ENCODE data around the gene PLA2G4C. TPM values are rescaled to one million over a fixed set of nuclear protein-coding genes. Genes with fewer than 3 reads are reported as not detected.
"Not testable (repeated sequence)": the region's sequence is repeated elsewhere in the genome, so short reads cannot be mapped to it uniquely, and the experiment has no call there.

PLA2G4C gene
- total and polyA plus RNA-seq, 10 donors, result 17.0 to 62.5 (median 34.3) TPM

DNA sequence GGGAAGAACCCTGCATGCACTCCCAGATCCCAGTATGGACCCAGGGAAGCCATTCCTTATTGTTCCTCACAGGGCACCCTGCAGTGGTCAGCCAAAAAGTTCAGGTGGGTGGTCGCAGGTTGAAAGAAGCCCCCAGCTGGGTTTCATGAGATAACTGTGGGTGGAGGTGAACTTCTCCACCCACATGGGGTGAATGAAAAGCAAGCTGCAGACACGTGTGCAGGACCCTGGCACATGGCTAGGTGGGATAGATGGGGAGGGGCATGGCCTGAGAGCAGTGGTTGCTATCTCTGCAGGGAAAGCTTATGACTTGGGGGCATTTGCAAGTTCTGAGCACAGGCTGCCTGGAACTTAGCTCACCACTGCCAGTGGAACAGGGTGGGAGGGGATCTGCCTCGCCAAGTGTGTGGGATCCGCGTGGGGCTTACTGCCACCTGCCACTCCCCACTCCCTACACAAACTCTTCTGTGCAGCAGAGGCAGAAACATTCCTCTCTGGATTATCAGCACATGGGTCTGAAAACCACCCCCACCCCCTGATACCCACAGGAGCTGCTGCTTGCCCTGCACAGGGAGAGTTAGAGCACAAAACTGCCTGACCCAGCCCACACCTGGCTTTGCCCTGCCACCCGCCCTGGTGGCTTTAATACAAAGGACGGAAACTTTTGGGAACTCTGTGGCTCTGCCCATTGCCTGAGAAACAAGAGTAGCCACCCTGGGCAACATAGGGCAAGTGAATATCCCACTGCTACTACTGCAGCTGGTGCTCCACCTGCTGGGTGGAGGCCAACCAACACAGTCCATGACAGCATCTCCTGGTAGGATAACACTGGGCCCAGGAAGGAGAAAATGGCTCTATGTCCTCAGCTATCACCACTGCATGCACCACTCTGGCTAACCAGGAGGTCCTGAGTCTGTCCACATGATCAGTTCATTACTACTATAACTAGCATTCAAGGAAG is 24.4 kb downstream of the PLA2G4C start:
- no peak overlapping the region for H3K4me3 ChIP-seq
- peak; percentile 7 for DNase-seq
- no peaks in the 10 kb centered on the region for H3K36me3 ChIP-seq
- peaks cover 0 to 6% (median 0%) of the 10 kb centered on the region in 7 donors for H3K27me3 ChIP-seq (replicated peaks in 1 of 7)
- intact Hi-C loops (cut with DNase I; ENCODE audit: low total_unique reads), result no loop called here
- H3K27ac ChIP-seq, result no peak overlapping the region
- WGBS, 5 donors, result 88 to 91% (median 89%) methylated on average over 6 to 7 of the region's 7 CpGs
- no peaks in the 10 kb centered on the region for H3K9me3 ChIP-seq
- H3K4me1 ChIP-seq, result no peaks in the 10 kb centered on the region
- TF ChIP-seq POLR2AphosphoS5 (IDR thresholded peaks at IDR 0.05) (no peak), POLR2A (IDR thresholded peaks at IDR 0.05) (no peak)
- TF ChIP-seq, protein P1, sequence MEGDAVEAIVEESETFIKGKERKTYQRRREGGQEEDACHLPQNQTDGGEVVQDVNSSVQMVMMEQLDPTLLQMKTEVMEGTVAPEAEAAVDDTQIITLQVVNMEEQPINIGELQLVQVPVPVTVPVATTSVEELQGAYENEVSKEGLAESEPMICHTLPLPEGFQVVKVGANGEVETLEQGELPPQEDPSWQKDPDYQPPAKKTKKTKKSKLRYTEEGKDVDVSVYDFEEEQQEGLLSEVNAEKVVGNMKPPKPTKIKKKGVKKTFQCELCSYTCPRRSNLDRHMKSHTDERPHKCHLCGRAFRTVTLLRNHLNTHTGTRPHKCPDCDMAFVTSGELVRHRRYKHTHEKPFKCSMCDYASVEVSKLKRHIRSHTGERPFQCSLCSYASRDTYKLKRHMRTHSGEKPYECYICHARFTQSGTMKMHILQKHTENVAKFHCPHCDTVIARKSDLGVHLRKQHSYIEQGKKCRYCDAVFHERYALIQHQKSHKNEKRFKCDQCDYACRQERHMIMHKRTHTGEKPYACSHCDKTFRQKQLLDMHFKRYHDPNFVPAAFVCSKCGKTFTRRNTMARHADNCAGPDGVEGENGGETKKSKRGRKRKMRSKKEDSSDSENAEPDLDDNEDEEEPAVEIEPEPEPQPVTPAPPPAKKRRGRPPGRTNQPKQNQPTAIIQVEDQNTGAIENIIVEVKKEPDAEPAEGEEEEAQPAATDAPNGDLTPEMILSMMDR (IDR thresholded peaks at IDR 0.05 in 8 of 11, conservative IDR thresholded peaks at IDR 0.05 in 3 of 11), result no peak

DNA sequence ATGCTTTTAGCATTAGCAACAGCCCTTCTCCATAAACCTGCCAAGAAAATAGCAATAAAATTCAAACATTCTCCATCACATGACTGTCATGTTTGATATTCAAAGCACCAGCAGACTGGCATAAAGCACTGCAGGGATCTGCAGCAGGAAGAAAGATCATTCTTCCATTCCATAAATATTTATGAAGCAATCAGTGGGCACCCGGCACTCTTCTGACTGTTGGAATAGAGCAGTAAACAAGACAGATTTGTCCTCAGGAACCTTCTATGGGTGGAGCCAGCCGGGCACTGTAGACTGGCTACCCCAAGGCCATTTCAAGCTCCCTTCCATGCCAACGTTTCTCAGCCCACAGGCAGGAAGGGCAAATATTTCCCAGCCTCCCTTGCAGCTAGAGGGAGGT is 25.5 kb downstream of the PLA2G4C start:
- WGBS, 5 donors, result 50 to 66% (median 60%) methylated on average over 3 of the region's 3 CpGs
- Histone ChIP-seq H3K27me3 (replicated peaks in 1 of 7) (peaks cover 0 to 6% (median 0%) of the 10 kb centered on the region in 7 donors), H3K27ac (no peak overlapping the region), H3K4me1 (no peaks in the 10 kb centered on the region), H3K9me3 (no peaks in the 10 kb centered on the region), H3K4me3 (no peak overlapping the region), H3K36me3 (no peaks in the 10 kb centered on the region)
- peak; percentile 43 for DNase-seq
- intact Hi-C loops (cut with DNase I; ENCODE audit: low total_unique reads), result no loop called here
- TF ChIP-seq POLR2A (IDR thresholded peaks at IDR 0.05), result no peak
- TF ChIP-seq POLR2AphosphoS5 (IDR thresholded peaks at IDR 0.05), result no peak
- TF ChIP-seq, protein P1 (IDR thresholded peaks at IDR 0.05 in 8 of 11, conservative IDR thresholded peaks at IDR 0.05 in 3 of 11), result no peak

DNA sequence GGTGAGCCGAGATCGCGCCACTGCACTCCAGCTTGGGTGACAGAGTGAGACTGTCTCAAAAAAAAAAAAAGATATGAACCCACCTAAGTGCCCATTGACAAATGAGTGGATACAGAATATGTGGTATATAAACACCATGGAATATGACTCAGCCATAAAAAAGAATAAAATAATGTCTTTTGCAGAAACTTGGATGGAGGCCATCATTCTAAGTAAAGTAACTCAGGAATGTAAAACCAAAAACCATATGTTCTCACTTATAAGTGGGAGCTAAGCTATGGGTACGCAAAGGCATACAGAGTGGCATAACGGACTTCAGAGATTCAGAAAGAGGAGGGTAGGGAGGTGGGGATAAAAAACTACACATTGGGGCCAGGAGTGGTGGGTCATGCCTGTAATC is 29.5 kb downstream of the PLA2G4C start:
- TF ChIP-seq, protein P1 (IDR thresholded peaks at IDR 0.05 in 8 of 11, conservative IDR thresholded peaks at IDR 0.05 in 3 of 11), result no peak
- no peak for TF ChIP-seq POLR2AphosphoS5 (IDR thresholded peaks at IDR 0.05)
- TF ChIP-seq POLR2A (IDR thresholded peaks at IDR 0.05), result no peak

DNA sequence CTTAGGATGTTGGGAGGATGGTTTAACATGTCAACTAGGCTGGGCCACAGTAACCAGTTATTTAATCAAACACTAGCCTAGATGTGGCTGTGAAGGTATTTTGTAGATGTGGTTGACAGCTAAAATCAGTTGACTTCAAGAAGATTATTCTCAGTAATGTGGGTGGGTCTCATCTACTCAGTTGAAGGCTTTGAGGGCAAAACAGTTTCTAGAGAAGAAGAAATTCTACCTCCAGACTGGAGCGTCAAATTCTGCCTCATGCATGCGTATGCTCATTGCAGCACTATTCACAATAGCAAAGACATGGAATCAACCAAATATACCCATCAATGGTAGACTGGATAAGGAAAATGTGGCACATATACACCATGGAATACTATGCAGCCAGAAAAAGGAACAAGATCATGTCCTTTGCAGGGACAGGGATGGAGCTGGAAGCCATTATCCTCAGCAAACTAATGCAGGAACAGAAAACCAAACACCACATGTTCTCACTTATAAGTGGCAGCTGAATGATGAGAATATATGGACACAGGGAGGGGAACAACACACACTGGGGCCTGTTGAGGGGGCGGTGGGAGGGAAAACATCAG is 40.3 kb downstream of the PLA2G4C start:
- WGBS, 5 donors, result 94 to 98% (median 96%) methylated on average over 3 of the region's 3 CpGs
- H3K4me1 ChIP-seq; H3K27me3 ChIP-seq (replicated peaks in 1 of 7); H3K27ac ChIP-seq; DNase-seq; H3K4me3 ChIP-seq; intact Hi-C loops (cut with DNase I; ENCODE audit: low total_unique reads); H3K9me3 ChIP-seq: not testable (repeated sequence)
- H3K36me3 ChIP-seq, result peaks cover 0 to 49% (median 32%) of the 10 kb centered on the region in 6 donors

More for the DNA sequence above, 29.5 kb downstream of the PLA2G4C start:
- DNase-seq, result no peak
- intact Hi-C loops (cut with DNase I; ENCODE audit: low total_unique reads), result no loop called here
- 93 to 99% (median 96%) methylated on average over 5 of the region's 5 CpGs for WGBS, 5 donors
- Histone ChIP-seq H3K27me3 (replicated peaks in 1 of 7) (peaks cover 0 to 2% (median 0%) of the 10 kb centered on the region in 7 donors), H3K36me3 (peaks cover 0 to 15% (median 4%) of the 10 kb centered on the region in 6 donors), H3K4me1 (no peaks in the 10 kb centered on the region), H3K4me3 (no peak overlapping the region), H3K27ac (no peak overlapping the region), H3K9me3 (no peaks in the 10 kb centered on the region)

All from spleen (tissue), 11 donors.